Measurements from ENCODE around the gene WNT11. TPM values are rescaled to one million over a fixed set of nuclear protein-coding genes. Genes with fewer than 3 reads are reported as not detected.

WNT11 gene
- total RNA-seq, 6 experiments from 2014 or later = not detected

- DNase-seq = no peak
- no peaks in the 10 kb centered on the region for H3K36me3 Mint-ChIP-seq (ENCODE audit: low read depth)
- TF ChIP-seq, protein P1, sequence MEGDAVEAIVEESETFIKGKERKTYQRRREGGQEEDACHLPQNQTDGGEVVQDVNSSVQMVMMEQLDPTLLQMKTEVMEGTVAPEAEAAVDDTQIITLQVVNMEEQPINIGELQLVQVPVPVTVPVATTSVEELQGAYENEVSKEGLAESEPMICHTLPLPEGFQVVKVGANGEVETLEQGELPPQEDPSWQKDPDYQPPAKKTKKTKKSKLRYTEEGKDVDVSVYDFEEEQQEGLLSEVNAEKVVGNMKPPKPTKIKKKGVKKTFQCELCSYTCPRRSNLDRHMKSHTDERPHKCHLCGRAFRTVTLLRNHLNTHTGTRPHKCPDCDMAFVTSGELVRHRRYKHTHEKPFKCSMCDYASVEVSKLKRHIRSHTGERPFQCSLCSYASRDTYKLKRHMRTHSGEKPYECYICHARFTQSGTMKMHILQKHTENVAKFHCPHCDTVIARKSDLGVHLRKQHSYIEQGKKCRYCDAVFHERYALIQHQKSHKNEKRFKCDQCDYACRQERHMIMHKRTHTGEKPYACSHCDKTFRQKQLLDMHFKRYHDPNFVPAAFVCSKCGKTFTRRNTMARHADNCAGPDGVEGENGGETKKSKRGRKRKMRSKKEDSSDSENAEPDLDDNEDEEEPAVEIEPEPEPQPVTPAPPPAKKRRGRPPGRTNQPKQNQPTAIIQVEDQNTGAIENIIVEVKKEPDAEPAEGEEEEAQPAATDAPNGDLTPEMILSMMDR (IDR thresholded peaks at IDR 0.05) = no peak
These were observed 39.4 kb upstream of the WNT11 start for GRCh38 chr11:76245720-76246119.

GRCh38 chr11:76244316-76244851 lies 38.1 kb upstream of the WNT11 start:
- H3K4me3 Mint-ChIP-seq = no peak overlapping the region
- no peaks in the 10 kb centered on the region for H3K9me3 Mint-ChIP-seq
- H3K4me1 Mint-ChIP-seq (ENCODE audit: low read depth) = no peaks in the 10 kb centered on the region
- no peak for DNase-seq
- no peaks in the 10 kb centered on the region for H3K36me3 Mint-ChIP-seq (ENCODE audit: low read depth)
- TF ChIP-seq, protein P1 (IDR thresholded peaks at IDR 0.05) = no peak
- H3K27me3 Mint-ChIP-seq (ENCODE audit: insufficient read depth) = peaks cover 35% of the 10 kb centered on the region
- no peak overlapping the region for H3K27ac Mint-ChIP-seq

More at GRCh38 chr11:76245720-76246119, 39.4 kb upstream of the WNT11 start:
- Mint-ChIP-seq H3K27me3 (ENCODE audit: insufficient read depth) (peaks cover 36% of the 10 kb centered on the region), H3K4me3 (no peak overlapping the region), H3K27ac (no peak overlapping the region), H3K9me3 (peaks cover 5% of the 10 kb centered on the region; the same call in 1 of the 2 replicates), H3K4me1 (ENCODE audit: low read depth) (no peaks in the 10 kb centered on the region)

GRCh38 chr11:76243957-76244285 lies 37.6 kb upstream of the WNT11 start:
- H3K4me3 Mint-ChIP-seq = no peak overlapping the region
- no peaks in the 10 kb centered on the region for H3K36me3 Mint-ChIP-seq (ENCODE audit: low read depth)
- H3K9me3 Mint-ChIP-seq = no peaks in the 10 kb centered on the region
- no peak overlapping the region for H3K27ac Mint-ChIP-seq
- H3K27me3 Mint-ChIP-seq (ENCODE audit: insufficient read depth) = peaks cover 33% of the 10 kb centered on the region
- no peaks in the 10 kb centered on the region for H3K4me1 Mint-ChIP-seq (ENCODE audit: low read depth)
- TF ChIP-seq, protein P1 (IDR thresholded peaks at IDR 0.05) = no peak
- DNase-seq = no peak

DNA sequence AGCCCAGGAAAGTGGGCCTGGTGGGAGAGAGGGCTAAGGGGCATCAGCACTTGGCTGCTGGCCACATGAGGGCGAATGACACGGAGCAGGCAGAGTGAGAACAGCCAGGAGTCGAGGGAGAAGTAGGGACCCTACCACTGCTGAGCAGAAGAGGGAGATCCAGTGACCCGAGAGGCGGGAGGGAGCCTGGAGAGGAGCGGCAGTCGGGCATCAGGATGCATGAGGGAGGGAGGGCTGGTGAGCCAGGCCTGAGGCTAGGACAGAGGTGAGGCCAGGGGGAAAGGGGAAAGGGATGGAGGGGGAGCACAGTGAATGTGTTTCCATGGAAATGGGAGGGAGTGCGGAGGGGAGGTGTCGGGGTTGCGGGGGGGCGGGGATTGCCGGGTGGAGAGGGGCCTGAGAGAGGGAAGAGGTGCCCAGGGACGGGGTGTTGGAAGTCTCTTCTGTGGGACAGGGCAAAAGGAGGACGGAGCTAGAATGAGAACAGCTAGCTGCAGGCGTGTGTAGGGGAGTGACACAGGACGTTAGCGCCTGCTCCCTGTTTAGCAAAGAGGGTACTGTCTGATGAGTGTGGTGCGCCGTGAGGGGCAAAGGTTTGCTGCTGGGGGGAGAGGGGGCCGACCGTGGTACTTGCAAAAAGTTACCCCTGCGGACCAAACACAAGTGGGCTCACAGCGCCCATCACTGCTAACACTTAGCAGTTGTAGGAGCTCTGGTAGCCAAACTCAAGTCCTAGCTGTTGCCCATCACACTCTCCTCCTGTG lies 37.1 kb upstream of the WNT11 start:
- no peak for DNase-seq
- Mint-ChIP-seq H3K4me3 (no peak overlapping the region), H3K9me3 (no peaks in the 10 kb centered on the region), H3K36me3 (ENCODE audit: low read depth) (no peaks in the 10 kb centered on the region), H3K27ac (no peak overlapping the region), H3K4me1 (ENCODE audit: low read depth) (no peaks in the 10 kb centered on the region), H3K27me3 (ENCODE audit: insufficient read depth) (peaks cover 33% of the 10 kb centered on the region)
- TF ChIP-seq, protein P1 (IDR thresholded peaks at IDR 0.05) = no peak

DNA sequence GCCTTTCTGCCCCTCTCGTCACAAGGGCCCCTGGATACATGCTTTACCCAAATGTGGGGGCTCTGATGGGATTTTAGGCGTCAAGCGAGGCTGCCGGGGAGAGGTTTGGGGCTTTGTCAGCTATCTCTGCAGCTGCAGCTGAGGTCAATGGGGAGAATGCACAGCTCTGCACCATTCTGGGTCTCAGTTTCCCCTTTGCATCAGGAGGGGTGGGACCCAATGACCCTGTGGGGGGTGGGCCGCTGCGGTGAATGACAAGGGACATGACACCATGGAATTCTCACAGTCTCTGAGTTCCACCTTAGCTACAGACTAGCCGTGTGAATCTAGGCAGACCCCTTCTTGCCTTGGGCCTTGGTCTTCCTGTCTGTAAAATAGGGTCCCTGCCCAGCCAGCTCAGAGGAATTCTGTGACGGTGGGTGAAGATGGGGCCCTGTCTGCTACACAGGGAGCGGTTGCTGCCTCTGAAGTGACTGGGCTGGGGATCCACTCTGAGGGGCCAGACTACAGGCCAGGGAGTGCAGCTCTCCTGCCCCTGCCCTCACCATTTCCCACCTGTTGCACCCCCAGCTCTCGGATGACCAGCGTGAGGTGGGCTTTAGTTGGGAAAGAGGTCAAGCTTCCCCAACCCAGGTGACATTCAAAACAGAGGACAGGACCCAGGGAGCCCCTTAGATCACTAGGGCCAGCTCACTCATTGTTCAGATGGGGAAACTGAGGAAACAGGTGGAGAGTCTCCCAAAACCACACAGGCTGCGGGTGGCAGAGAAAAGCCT lies 35.9 kb upstream of the WNT11 start:
- Mint-ChIP-seq H3K9me3 (no peaks in the 10 kb centered on the region), H3K27me3 (ENCODE audit: insufficient read depth) (peaks cover 32% of the 10 kb centered on the region), H3K4me1 (ENCODE audit: low read depth) (no peaks in the 10 kb centered on the region), H3K4me3 (no peak overlapping the region), H3K36me3 (ENCODE audit: low read depth) (no peaks in the 10 kb centered on the region), H3K27ac (no peak overlapping the region)
- TF ChIP-seq, protein P1 (IDR thresholded peaks at IDR 0.05) = no peak
- no peak for DNase-seq

Measured in HFFc6 (cell line).